ENCODE data around the gene SPRY2. TPM values are rescaled to one million over a fixed set of nuclear protein-coding genes. Genes with fewer than 3 reads are reported as not detected.
A peak's percentile ranks its signal among the peaks of the same experiment; 100 is the strongest.

Gene SPRY2
- total RNA-seq, 1 experiment from 2014 or later: 10.3 TPM

DNA sequence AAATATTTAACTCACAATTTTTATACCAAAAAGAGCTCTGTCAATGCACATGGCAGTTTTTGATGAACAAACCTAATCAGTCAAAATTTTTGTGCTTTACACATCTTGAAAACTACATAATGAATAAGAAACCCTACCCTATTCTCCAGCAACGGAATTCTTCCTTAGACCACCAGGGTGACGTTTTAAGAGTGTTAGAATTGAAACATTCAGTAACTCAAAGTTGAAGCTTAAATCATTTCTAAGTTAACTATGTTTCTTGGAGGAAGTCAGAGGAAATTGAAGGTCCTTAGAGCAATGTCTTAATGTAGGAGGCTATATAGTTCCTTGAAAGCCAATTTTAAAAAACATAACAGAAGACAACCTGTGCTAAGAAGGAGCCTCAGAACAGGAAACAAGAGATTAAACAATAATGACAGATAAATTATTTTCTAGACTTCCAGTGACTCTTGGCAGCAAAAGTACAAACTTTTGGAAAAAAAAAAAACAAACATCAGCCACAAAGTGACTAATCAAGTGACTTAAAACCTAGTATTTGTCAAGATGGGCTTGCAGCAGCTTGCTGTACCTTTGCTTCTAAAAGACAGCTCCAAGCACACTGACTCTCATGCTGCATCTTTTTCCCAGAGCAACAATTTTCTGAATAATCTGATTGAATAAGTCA is 6.2 kb downstream of the SPRY2 start:
- H3K36me3 ChIP-seq (ENCODE audit: insufficient read depth, low read length, poor library complexity, severe bottlenecking): peaks cover 8% of the 10 kb centered on the region
- DNase-seq (ENCODE audit: low spot score): peak; percentile 80
- CTCF ChIA-PET: interaction anchor here (0.7 kb wide), 1 partner anchor 530 kb away, joined by 3 read pairs; no protein-coding TSS in a partner anchor

DNA sequence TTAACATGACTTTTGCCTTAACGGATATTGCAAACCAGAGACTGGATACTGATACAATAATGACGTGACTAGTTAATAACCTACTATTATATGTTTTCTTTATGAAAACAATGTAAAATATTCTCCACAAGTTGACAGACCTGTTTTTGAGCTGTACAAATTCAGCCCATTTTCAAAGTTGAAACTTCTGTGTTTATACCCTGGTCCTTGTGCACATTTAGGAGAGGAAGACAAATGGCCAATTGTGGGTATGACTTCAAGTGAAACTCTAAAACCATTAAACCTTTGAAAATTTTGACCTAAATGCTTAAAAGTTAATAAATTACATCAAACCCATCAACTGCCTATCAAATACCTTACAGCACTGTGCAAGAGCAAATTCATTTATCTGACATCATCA is 8.9 kb downstream of the SPRY2 start:
- no TSS peak for BruUV-seq (replicated peaks)
- CTCF ChIA-PET: no interaction called here
- Histone ChIP-seq H3K4me3 (ENCODE audit: low read depth, low read length, poor library complexity, severe bottlenecking) (no peak overlapping the region), H3K27me3 (replicated peaks; ENCODE audit: insufficient read depth, low read depth, low read length, poor library complexity) (no peaks in the 10 kb centered on the region), H3K9me3 (ENCODE audit: low read depth, low read length, poor library complexity, severe bottlenecking) (no peaks in the 10 kb centered on the region), H3K36me3 (ENCODE audit: insufficient read depth, low read length, poor library complexity, severe bottlenecking) (peaks cover 4% of the 10 kb centered on the region), H3K27ac (ENCODE audit: low read depth, low read length, poor library complexity, severe bottlenecking) (no peak overlapping the region), H3K4me1 (ENCODE audit: insufficient read depth, low read length, poor library complexity, severe bottlenecking) (peaks cover 17% of the 10 kb centered on the region)
- POLR2A ChIA-PET (ENCODE audit: low non-redundant PET): no interaction called here
- TF ChIP-seq, protein P1, sequence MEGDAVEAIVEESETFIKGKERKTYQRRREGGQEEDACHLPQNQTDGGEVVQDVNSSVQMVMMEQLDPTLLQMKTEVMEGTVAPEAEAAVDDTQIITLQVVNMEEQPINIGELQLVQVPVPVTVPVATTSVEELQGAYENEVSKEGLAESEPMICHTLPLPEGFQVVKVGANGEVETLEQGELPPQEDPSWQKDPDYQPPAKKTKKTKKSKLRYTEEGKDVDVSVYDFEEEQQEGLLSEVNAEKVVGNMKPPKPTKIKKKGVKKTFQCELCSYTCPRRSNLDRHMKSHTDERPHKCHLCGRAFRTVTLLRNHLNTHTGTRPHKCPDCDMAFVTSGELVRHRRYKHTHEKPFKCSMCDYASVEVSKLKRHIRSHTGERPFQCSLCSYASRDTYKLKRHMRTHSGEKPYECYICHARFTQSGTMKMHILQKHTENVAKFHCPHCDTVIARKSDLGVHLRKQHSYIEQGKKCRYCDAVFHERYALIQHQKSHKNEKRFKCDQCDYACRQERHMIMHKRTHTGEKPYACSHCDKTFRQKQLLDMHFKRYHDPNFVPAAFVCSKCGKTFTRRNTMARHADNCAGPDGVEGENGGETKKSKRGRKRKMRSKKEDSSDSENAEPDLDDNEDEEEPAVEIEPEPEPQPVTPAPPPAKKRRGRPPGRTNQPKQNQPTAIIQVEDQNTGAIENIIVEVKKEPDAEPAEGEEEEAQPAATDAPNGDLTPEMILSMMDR (conservative IDR thresholded peaks at IDR 0.05; ENCODE audit: low read depth, low read length): no peak
- no peak for TF ChIP-seq EZH2 (IDR thresholded peaks at IDR 0.05; ENCODE audit: borderline replicate concordance, low read depth, low read length, poor library complexity, severe bottlenecking)
- no peak for DNase-seq (ENCODE audit: low spot score)
- intact Hi-C loops (cut with micrococcal nuclease; ENCODE audit: unreplicated experiment): loop anchor here (10.0 kb wide), 1 partner anchor 167 kb away; no protein-coding TSS in a partner anchor

More for the DNA sequence above, 6.2 kb downstream of the SPRY2 start:
- BruUV-seq (replicated peaks): no TSS peak
- intact Hi-C loops (cut with micrococcal nuclease; ENCODE audit: unreplicated experiment): loop anchor here (5.0 to 10.0 kb wide), 2 partner anchors 170 to 252 kb away; no protein-coding TSS in a partner anchor
- POLR2A ChIA-PET (ENCODE audit: low non-redundant PET): no interaction called here
- TF ChIP-seq, protein P1 (conservative IDR thresholded peaks at IDR 0.05; ENCODE audit: low read depth, low read length): peak; percentile 34; the same call in 1 of the 2 replicates
- TF ChIP-seq EZH2 (IDR thresholded peaks at IDR 0.05; ENCODE audit: borderline replicate concordance, low read depth, low read length, poor library complexity, severe bottlenecking): no peak
- no peaks in the 10 kb centered on the region for H3K9me3 ChIP-seq (ENCODE audit: low read depth, low read length, poor library complexity, severe bottlenecking)
- H3K27ac ChIP-seq (ENCODE audit: low read depth, low read length, poor library complexity, severe bottlenecking): no peak overlapping the region
- H3K27me3 ChIP-seq (replicated peaks; ENCODE audit: insufficient read depth, low read depth, low read length, poor library complexity): no peaks in the 10 kb centered on the region
- H3K4me1 ChIP-seq (ENCODE audit: insufficient read depth, low read length, poor library complexity, severe bottlenecking): peaks cover 25% of the 10 kb centered on the region
- H3K4me3 ChIP-seq (ENCODE audit: low read depth, low read length, poor library complexity, severe bottlenecking): no peak overlapping the region

DNA sequence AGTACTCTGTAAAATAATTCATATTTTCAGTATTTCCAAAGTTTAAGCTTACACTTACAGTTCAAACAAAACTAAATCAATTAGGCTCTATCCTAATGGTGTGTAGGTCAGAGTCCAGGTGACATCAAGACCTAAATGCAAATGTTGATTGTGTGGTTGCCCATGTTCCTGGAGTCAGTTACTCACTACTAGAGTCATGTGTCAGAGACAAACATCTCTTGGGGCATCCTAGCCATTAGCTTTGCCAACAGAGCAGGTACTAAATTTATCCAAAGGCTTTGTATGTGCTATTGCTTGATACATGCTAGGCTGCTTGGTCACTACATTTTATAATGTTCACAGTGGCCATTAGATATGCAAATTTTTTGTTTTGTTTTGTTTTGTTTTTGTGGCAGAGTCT is 11.7 kb downstream of the SPRY2 start:
- Histone ChIP-seq H3K27ac (ENCODE audit: low read depth, low read length, poor library complexity, severe bottlenecking) (no peak overlapping the region), H3K27me3 (replicated peaks; ENCODE audit: insufficient read depth, low read depth, low read length, poor library complexity) (no peaks in the 10 kb centered on the region), H3K4me3 (ENCODE audit: low read depth, low read length, poor library complexity, severe bottlenecking) (no peak overlapping the region), H3K4me1 (ENCODE audit: insufficient read depth, low read length, poor library complexity, severe bottlenecking) (peaks cover 2% of the 10 kb centered on the region), H3K36me3 (ENCODE audit: insufficient read depth, low read length, poor library complexity, severe bottlenecking) (no peaks in the 10 kb centered on the region), H3K9me3 (ENCODE audit: low read depth, low read length, poor library complexity, severe bottlenecking) (no peaks in the 10 kb centered on the region)
- TF ChIP-seq, protein P1 (conservative IDR thresholded peaks at IDR 0.05; ENCODE audit: low read depth, low read length): no peak
- TF ChIP-seq EZH2 (IDR thresholded peaks at IDR 0.05; ENCODE audit: borderline replicate concordance, low read depth, low read length, poor library complexity, severe bottlenecking): no peak
- POLR2A ChIA-PET (ENCODE audit: low non-redundant PET): interaction anchor here (0.7 kb wide), 1 partner anchor 1882 kb away, joined by 3 read pairs; no protein-coding TSS in a partner anchor
- no peak for DNase-seq (ENCODE audit: low spot score)
- intact Hi-C loops (cut with micrococcal nuclease; ENCODE audit: unreplicated experiment): no loop called here
- no TSS peak for BruUV-seq (replicated peaks)
- CTCF ChIA-PET: no interaction called here
